GM18517 (cell line): ENCODE measurements around the gene WNT3A.

Source experiments
- ATAC-seq: cut with Tn5 transposase; IDR thresholded peaks from one replicate; pipeline ENCODE4 v1.9.1; 2021; ENCODE audit warnings: mild to moderate bottlenecking, moderate library complexity; ENCODE audit not compliant: unreplicated experiment

The WNT3A gene

GRCh38 chr1:228046421-228047182, 39.8 kb downstream of the WNT3A start:
- no peak for ATAC-seq

- ATAC-seq, result no peak
These were observed 40.3 kb downstream of the WNT3A start for GRCh38 chr1:228047183-228047466.

GRCh38 chr1:228048120-228048519, 41.3 kb downstream of the WNT3A start:
- no peak for ATAC-seq

GRCh38 chr1:228048659-228049298, 42.0 kb downstream of the WNT3A start:
- ATAC-seq, result no peak

GRCh38 chr1:228050571-228051231, 43.9 kb downstream of the WNT3A start:
- no peak for ATAC-seq

GRCh38 chr1:228058172-228058948, 51.6 kb downstream of the WNT3A start:
- ATAC-seq, result no peak

- no peak for ATAC-seq
These were observed 52.3 kb downstream of the WNT3A start for GRCh38 chr1:228058949-228059633.

- no peak for ATAC-seq
These were observed 53.0 kb downstream of the WNT3A start for GRCh38 chr1:228059634-228060457.

GRCh38 chr1:228060458-228061190, 53.8 kb downstream of the WNT3A start:
- no peak for ATAC-seq

- no peak for ATAC-seq
These were observed 54.8 kb downstream of the WNT3A start for GRCh38 chr1:228061411-228062084.

- ATAC-seq, result no peak
These were observed 55.4 kb downstream of the WNT3A start for GRCh38 chr1:228062085-228062791.

- ATAC-seq, result no peak
These were observed 56.0 kb downstream of the WNT3A start for GRCh38 chr1:228062812-228063211.

- no peak for ATAC-seq
These were observed 56.7 kb downstream of the WNT3A start for GRCh38 chr1:228063251-228064191.

GRCh38 chr1:228064296-228064695, 57.5 kb downstream of the WNT3A start:
- ATAC-seq, result no peak

- ATAC-seq, result no peak
These were observed 58.1 kb downstream of the WNT3A start for GRCh38 chr1:228064741-228065542.
